Measurements from ENCODE around the gene OTOP2. TPM values are rescaled to one million over a fixed set of nuclear protein-coding genes. Genes with fewer than 3 reads are reported as not detected.
"Not testable (repeated sequence)": the region's sequence is repeated elsewhere in the genome, so short reads cannot be mapped to it uniquely, and the experiment has no call there.

OTOP2 gene
- total and polyA plus RNA-seq, 2 experiments from 2014 or later = not detected

DNA sequence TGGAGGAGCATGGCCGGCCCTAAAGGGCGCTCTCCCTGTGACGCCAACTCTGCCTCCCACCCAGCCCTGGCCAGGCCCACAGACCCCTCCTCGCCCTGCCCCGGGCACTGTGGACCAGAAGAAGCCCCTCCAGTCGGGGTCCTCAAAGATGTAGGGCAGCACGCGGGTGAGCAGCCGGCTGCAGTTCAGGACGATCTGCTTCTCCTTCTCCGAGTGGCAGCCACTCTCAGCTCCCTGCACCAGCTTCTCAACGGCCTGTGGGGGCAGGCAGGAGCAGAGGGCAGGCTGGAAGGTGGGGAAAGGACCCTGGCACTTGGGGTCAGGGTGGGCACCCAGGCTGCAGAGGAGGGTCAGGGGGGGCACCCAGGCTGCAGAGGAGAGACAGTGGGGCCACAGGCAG lies 39.6 kb downstream of the OTOP2 start:
- H3K4me3 ChIP-seq = no peak overlapping the region
- no peak overlapping the region for H3K9ac ChIP-seq
- no peak overlapping the region for H2AFZ ChIP-seq
- no peaks in the 10 kb centered on the region for H3K9me3 ChIP-seq (ENCODE audit: low read depth)
- H3K27ac ChIP-seq = no peak overlapping the region
- no peaks in the 10 kb centered on the region for H3K36me3 ChIP-seq (ENCODE audit: low read depth)
- no peak overlapping the region for H3K4me2 ChIP-seq (ENCODE audit: unreplicated experiment)
- in situ Hi-C loops (cut with MboI) = no loop called here
- H3K4me1 ChIP-seq (ENCODE audit: insufficient read depth) = no peaks in the 10 kb centered on the region
- no peaks in the 10 kb centered on the region for H3K9me2 ChIP-seq (ENCODE audit: insufficient read depth)
- H3K27me3 ChIP-seq (replicated peaks; ENCODE audit: insufficient read depth) = no peaks in the 10 kb centered on the region
- no peaks in the 10 kb centered on the region for H4K20me1 ChIP-seq (ENCODE audit: insufficient read depth)
- no peak for DNase-seq
- TF ChIP-seq EZH2 (IDR thresholded peaks at IDR 0.05; ENCODE audit: insufficient read depth, poor library complexity, severe bottlenecking) = no peak
- TF ChIP-seq EZH2phosphoT487 (IDR thresholded peaks at IDR 0.05; ENCODE audit: insufficient read depth, low read depth) = no peak
- H3K79me2 ChIP-seq (ENCODE audit: insufficient read depth) = no peaks in the 10 kb centered on the region
- WGBS, 2 experiments (ENCODE audit: low coverage in 1 of 2, low lambda C conversion rate in 2 of 2, missing lambda C conversion rate in 2 of 2) = 50 to 57% methylated on average over 11 to 12 of the region's 12 CpGs
- H3F3A ChIP-seq (ENCODE audit: insufficient read depth) = no peaks in the 10 kb centered on the region

DNA sequence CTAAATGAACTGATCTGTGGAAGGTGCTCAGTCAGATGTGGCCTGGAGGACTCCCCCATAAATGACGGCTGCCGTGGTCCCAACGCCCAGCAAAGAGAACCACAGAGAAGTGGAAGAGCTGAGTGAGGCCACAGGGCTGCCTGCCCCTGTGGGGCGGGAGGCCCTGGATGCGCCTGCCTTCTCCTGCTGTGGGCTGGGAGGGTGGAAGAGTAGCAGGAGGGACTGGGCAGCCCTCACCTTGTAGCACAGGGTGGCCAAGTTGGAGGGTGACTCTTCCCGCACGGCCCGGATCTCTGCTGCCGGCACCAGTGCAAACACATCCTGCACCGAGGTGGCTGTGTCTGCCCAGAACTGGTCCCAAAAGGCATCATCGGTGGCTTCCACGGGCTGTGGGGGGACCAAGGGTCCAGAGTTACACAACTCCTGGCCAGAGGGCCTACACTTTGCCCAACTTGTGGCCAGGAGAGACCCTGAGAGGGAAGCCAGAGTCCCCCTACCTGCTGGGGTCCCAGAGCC lies 40.2 kb downstream of the OTOP2 start:
- Histone ChIP-seq H3K9ac (no peak overlapping the region), H3K27me3 (replicated peaks; ENCODE audit: insufficient read depth) (no peaks in the 10 kb centered on the region), H3F3A (ENCODE audit: insufficient read depth) (no peaks in the 10 kb centered on the region), H3K4me2 (ENCODE audit: unreplicated experiment) (no peak overlapping the region), H3K36me3 (ENCODE audit: low read depth) (no peaks in the 10 kb centered on the region), H4K20me1 (ENCODE audit: insufficient read depth) (no peaks in the 10 kb centered on the region), H2AFZ (no peak overlapping the region), H3K9me2 (ENCODE audit: insufficient read depth) (no peaks in the 10 kb centered on the region), H3K4me3 (no peak overlapping the region), H3K27ac (no peak overlapping the region), H3K9me3 (ENCODE audit: low read depth) (no peaks in the 10 kb centered on the region), H3K79me2 (ENCODE audit: insufficient read depth) (no peaks in the 10 kb centered on the region), H3K4me1 (ENCODE audit: insufficient read depth) (no peaks in the 10 kb centered on the region)
- TF ChIP-seq EZH2phosphoT487 (IDR thresholded peaks at IDR 0.05; ENCODE audit: insufficient read depth, low read depth) = no peak
- no peak for TF ChIP-seq EZH2 (IDR thresholded peaks at IDR 0.05; ENCODE audit: insufficient read depth, poor library complexity, severe bottlenecking)
- in situ Hi-C loops (cut with MboI) = no loop called here
- no peak for DNase-seq
- 83% methylated on average over 12 of the region's 12 CpGs for WGBS, 2 experiments (ENCODE audit: low coverage in 1 of 2, low lambda C conversion rate in 2 of 2, missing lambda C conversion rate in 2 of 2)

DNA sequence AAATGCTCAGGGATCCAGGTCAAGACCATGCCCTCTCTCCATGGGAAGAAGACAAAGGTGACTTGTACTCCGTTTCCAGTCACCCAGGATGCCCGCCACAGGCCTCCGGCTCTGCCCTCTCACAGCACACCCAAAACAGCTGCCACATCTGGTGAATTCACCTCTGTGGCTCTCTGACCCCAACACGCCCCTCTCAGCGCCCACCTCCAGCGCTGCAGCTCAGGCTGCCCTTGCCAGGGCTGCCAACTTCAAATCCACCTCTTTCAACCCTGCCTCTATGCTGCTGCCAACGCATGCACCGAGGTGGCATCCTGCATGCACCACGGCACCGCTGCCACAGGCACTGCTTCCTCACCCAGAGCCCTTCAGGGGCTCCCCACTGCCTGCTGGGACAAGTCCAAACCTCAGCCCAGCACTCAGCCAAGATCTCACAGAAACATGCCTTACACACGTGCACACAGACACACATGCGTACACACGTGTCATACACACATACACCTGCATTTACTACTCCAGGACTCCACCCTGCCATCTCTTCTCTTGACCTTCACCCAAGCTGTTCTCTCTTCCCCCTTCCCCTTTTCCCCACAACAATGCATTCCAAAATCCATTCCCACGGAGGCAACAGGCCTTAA lies 41.0 kb downstream of the OTOP2 start:
- Histone ChIP-seq H3K9me3 (ENCODE audit: low read depth) (no peaks in the 10 kb centered on the region), H3K4me2 (ENCODE audit: unreplicated experiment) (no peak overlapping the region), H3K27ac (no peak overlapping the region), H2AFZ (no peak overlapping the region), H3K36me3 (ENCODE audit: low read depth) (no peaks in the 10 kb centered on the region), H3F3A (ENCODE audit: insufficient read depth) (no peaks in the 10 kb centered on the region), H4K20me1 (ENCODE audit: insufficient read depth) (no peaks in the 10 kb centered on the region), H3K79me2 (ENCODE audit: insufficient read depth) (no peaks in the 10 kb centered on the region), H3K9me2 (ENCODE audit: insufficient read depth) (no peaks in the 10 kb centered on the region), H3K27me3 (replicated peaks; ENCODE audit: insufficient read depth) (no peaks in the 10 kb centered on the region), H3K4me3 (no peak overlapping the region), H3K9ac (no peak overlapping the region), H3K4me1 (ENCODE audit: insufficient read depth) (no peaks in the 10 kb centered on the region)
- DNase-seq = no peak
- WGBS, 2 experiments (ENCODE audit: low coverage in 1 of 2, low lambda C conversion rate in 2 of 2, missing lambda C conversion rate in 2 of 2) = 66 to 67% methylated on average over 14 of the region's 14 CpGs
- in situ Hi-C loops (cut with MboI) = no loop called here
- TF ChIP-seq EZH2phosphoT487 (IDR thresholded peaks at IDR 0.05; ENCODE audit: insufficient read depth, low read depth) (no peak), EZH2 (IDR thresholded peaks at IDR 0.05; ENCODE audit: insufficient read depth, poor library complexity, severe bottlenecking) (no peak)

DNA sequence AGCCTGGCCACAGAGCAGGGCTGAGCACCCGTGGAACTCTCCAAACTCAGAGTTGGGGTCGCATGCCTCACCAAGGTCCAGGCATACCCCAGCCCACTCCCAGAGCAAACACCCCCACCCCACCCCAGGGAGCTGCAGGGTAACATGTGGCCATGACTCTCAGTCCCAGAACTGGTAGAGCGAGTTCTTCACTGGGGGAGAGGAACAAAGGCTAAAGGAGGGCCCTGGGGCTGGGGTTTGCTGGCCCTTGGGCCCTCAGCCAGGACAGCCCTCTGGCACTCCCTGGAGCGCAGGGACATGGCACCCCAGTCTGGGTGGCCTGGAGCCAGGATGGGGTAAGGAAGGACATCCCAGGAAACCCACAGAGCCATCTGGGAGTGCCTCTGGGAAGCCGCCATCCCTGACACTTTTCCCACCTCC lies 44.3 kb downstream of the OTOP2 start:
- 64 to 65% methylated on average over 5 of the region's 5 CpGs for WGBS, 2 experiments (ENCODE audit: low coverage in 1 of 2, low lambda C conversion rate in 2 of 2, missing lambda C conversion rate in 2 of 2)
- in situ Hi-C loops (cut with MboI) = no loop called here

DNA sequence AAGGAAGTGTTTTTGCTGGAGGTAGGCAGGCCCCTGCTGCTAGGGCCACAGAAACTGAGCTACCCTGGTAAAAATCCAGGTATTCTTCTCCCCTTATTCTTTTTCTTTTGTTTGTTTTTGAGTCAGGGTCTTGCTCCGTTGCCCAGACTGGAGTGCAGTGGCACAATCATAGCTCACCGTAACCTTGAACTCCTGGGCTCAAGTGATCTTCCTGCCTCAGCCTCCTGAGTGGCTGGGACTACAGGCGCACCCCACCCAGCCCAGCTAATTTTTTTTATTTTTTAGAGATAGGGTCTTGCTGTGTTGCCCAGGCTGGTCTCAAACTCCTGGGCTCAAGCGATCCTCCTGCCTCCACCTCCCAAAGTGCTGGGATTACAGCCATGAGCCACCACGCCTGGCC lies 45.4 kb downstream of the OTOP2 start:
- H4K20me1 ChIP-seq (ENCODE audit: insufficient read depth); H3K9me3 ChIP-seq (ENCODE audit: low read depth); H3K36me3 ChIP-seq (ENCODE audit: low read depth); H3K4me2 ChIP-seq (ENCODE audit: unreplicated experiment); H3K4me1 ChIP-seq (ENCODE audit: insufficient read depth); H3K79me2 ChIP-seq (ENCODE audit: insufficient read depth); in situ Hi-C loops (cut with MboI); H3K9ac ChIP-seq; H3K9me2 ChIP-seq (ENCODE audit: insufficient read depth); H2AFZ ChIP-seq; H3F3A ChIP-seq (ENCODE audit: insufficient read depth); H3K4me3 ChIP-seq; DNase-seq; H3K27ac ChIP-seq: not testable (repeated sequence)
- peaks cover 22% of the 10 kb centered on the region for H3K27me3 ChIP-seq (replicated peaks; ENCODE audit: insufficient read depth)
- WGBS, 2 experiments (ENCODE audit: low coverage in 1 of 2, low lambda C conversion rate in 2 of 2, missing lambda C conversion rate in 2 of 2) = 76 to 88% methylated on average over 5 of the region's 5 CpGs

More for the DNA sequence above, 44.3 kb downstream of the OTOP2 start:
- Histone ChIP-seq H3K9ac (no peak overlapping the region), H3K79me2 (ENCODE audit: insufficient read depth) (no peaks in the 10 kb centered on the region), H3K9me2 (ENCODE audit: insufficient read depth) (no peaks in the 10 kb centered on the region), H3K27ac (no peak overlapping the region), H3K36me3 (ENCODE audit: low read depth) (no peaks in the 10 kb centered on the region), H4K20me1 (ENCODE audit: insufficient read depth) (no peaks in the 10 kb centered on the region), H3K9me3 (ENCODE audit: low read depth) (no peaks in the 10 kb centered on the region), H3F3A (ENCODE audit: insufficient read depth) (no peaks in the 10 kb centered on the region), H3K4me1 (ENCODE audit: insufficient read depth) (no peaks in the 10 kb centered on the region), H3K4me3 (no peak overlapping the region), H2AFZ (no peak overlapping the region), H3K4me2 (ENCODE audit: unreplicated experiment) (no peak overlapping the region), H3K27me3 (replicated peaks; ENCODE audit: insufficient read depth) (peaks cover 11% of the 10 kb centered on the region)
- no peak for TF ChIP-seq EZH2phosphoT487 (IDR thresholded peaks at IDR 0.05; ENCODE audit: insufficient read depth, low read depth)
- TF ChIP-seq EZH2 (IDR thresholded peaks at IDR 0.05; ENCODE audit: insufficient read depth, poor library complexity, severe bottlenecking) = no peak
- no peak for DNase-seq
